ENCODE data around the gene SLC39A7. TPM values are rescaled to one million over a fixed set of nuclear protein-coding genes. Genes with fewer than 3 reads are reported as not detected.

The SLC39A7 gene
- total RNA-seq, 1 experiment from 2014 or later = 118 TPM

DNA sequence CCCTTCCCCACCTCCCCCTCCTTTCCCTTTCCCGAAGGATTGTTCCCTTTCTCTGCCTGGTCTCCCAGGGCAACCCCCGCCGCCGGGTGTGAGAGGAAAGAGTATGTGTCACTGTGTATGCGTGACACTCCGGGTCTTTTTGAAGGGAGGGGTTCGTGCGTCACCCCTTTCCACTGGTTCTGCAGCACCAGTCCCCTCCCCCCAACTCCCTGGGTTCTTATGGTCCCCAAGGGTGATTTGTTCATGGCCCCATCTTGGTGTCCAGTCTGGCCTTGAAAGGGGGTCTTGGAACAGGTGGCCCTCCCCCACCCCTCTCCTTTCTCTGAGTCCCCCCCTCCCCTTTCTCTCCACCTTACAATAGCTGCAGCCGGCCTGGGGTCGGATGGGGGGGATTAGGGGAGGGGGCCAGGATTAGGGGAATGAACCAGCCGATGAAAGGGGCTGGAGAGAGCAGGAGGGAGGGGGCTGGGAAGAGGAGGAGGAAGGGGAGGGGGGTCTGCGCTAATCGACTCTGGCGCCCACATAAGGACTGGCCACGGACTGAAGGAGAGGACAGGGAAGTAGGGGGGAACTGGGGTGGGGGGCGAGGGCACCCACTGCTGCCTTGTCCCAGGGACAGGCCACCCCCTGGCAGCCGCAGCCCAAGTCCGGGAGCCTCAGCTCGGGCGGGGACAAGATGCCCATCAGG is 6.3 kb downstream of the SLC39A7 start:
- peak overlapping the region; percentile 87 for H3K4me3 Mint-ChIP-seq (ENCODE audit: unreplicated experiment)
- CTCF ChIA-PET = interaction anchor here (1.2 kb wide), 1 partner anchor 41 kb away, joined by 4 read pairs; no protein-coding TSS in a partner anchor
- H3K27ac Mint-ChIP-seq (ENCODE audit: low read depth, unreplicated experiment) = no peak overlapping the region
- intact Hi-C loops (cut with micrococcal nuclease) = no loop called here
- TF ChIP-seq, protein P1, sequence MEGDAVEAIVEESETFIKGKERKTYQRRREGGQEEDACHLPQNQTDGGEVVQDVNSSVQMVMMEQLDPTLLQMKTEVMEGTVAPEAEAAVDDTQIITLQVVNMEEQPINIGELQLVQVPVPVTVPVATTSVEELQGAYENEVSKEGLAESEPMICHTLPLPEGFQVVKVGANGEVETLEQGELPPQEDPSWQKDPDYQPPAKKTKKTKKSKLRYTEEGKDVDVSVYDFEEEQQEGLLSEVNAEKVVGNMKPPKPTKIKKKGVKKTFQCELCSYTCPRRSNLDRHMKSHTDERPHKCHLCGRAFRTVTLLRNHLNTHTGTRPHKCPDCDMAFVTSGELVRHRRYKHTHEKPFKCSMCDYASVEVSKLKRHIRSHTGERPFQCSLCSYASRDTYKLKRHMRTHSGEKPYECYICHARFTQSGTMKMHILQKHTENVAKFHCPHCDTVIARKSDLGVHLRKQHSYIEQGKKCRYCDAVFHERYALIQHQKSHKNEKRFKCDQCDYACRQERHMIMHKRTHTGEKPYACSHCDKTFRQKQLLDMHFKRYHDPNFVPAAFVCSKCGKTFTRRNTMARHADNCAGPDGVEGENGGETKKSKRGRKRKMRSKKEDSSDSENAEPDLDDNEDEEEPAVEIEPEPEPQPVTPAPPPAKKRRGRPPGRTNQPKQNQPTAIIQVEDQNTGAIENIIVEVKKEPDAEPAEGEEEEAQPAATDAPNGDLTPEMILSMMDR (IDR thresholded peaks at IDR 0.05; ENCODE audit: unreplicated experiment) = no peak
- BruUV-seq (replicated peaks) = no TSS peak
- no peaks in the 10 kb centered on the region for H3K9me3 Mint-ChIP-seq (ENCODE audit: unreplicated experiment)
- DNase-seq (ENCODE audit: unreplicated experiment) = no peak
- POLR2A ChIA-PET = interaction anchor here (0.7 to 3.7 kb wide), 4 partner anchors 42 to 235 kb away, joined by 3 to 73 read pairs (median 18); partner anchors contain the start of genes RPS18 and VPS52
- H3K36me3 Mint-ChIP-seq (ENCODE audit: insufficient read depth, unreplicated experiment) = peaks cover 29% of the 10 kb centered on the region
- no peaks in the 10 kb centered on the region for H3K27me3 Mint-ChIP-seq (ENCODE audit: insufficient read depth, unreplicated experiment)
- peaks cover 56% of the 10 kb centered on the region for H3K4me1 Mint-ChIP-seq (ENCODE audit: insufficient read depth, unreplicated experiment)

DNA sequence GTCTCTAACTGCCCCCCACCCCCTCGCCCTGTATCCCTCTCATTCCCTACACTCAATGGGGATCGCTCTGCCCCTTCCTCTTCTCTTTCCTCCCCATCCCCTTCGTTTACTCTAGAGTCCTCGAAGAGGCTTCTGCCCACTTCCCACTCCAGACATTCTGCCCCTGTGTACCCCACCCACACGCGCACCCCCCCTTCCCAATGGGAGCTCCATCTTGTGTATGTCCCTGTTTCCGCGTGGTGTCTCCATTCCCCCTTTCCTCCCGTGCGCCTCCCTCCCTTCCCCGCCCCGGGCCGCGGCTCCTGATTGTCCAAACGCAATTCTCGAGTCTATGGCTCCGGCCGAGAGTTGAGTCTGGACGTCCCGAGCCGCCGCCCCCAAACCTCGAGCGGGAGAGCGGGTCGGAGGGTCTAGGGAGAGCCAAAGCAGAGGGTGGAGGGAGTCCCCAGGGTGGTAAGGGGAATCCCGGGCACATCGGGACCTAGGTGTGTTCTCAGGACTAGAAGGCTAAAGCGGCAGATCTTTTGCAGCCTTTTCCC is 7.0 kb downstream of the SLC39A7 start:
- Mint-ChIP-seq H3K36me3 (ENCODE audit: insufficient read depth, unreplicated experiment) (peaks cover 23% of the 10 kb centered on the region), H3K4me3 (ENCODE audit: unreplicated experiment) (peak overlapping the region; percentile 87), H3K27me3 (ENCODE audit: insufficient read depth, unreplicated experiment) (peaks cover 5% of the 10 kb centered on the region), H3K27ac (ENCODE audit: low read depth, unreplicated experiment) (peak overlapping the region; percentile 94), H3K9me3 (ENCODE audit: unreplicated experiment) (no peaks in the 10 kb centered on the region), H3K4me1 (ENCODE audit: insufficient read depth, unreplicated experiment) (peaks cover 50% of the 10 kb centered on the region)
- TF ChIP-seq, protein P1 (IDR thresholded peaks at IDR 0.05; ENCODE audit: unreplicated experiment) = no peak
- POLR2A ChIA-PET = interaction anchor here (0.7 to 3.7 kb wide), 13 partner anchors 8 to 236 kb away, joined by 3 to 73 read pairs (median 5); partner anchors contain the start of genes B3GALT4, RPS18 and VPS52
- peak; percentile 34 for DNase-seq (ENCODE audit: unreplicated experiment)
- BruUV-seq (replicated peaks) = TSS peak; percentile 87
- intact Hi-C loops (cut with micrococcal nuclease) = loop anchor here (2.0 kb wide), 1 partner anchor 41 kb away; no protein-coding TSS in a partner anchor
- CTCF ChIA-PET = interaction anchor here (1.2 kb wide), 1 partner anchor 41 kb away, joined by 4 read pairs; no protein-coding TSS in a partner anchor

GRCh38 chr6:33208091-33208967 is 7.7 kb downstream of the SLC39A7 start, which contains the start of gene RING1:
RING1 (plus strand) TSS chr6:33208500; CDS start chr6:33208823, 323 bp downstream.
- no TSS peak for BruUV-seq (replicated peaks)
- DNase-seq (ENCODE audit: unreplicated experiment) = peak; percentile 52

More at GRCh38 chr6:33208091-33208967, 7.7 kb downstream of the SLC39A7 start, which contains the start of gene RING1:
- TF ChIP-seq, protein P1 (IDR thresholded peaks at IDR 0.05; ENCODE audit: unreplicated experiment) = no peak
- Mint-ChIP-seq H3K4me3 (ENCODE audit: unreplicated experiment) (peak within 1 kb of the TSS; percentile 87), H3K27me3 (ENCODE audit: insufficient read depth, unreplicated experiment) (peaks cover 12% of the 10 kb centered on the region), H3K9me3 (ENCODE audit: unreplicated experiment) (no peaks in the 10 kb centered on the region), H3K36me3 (ENCODE audit: insufficient read depth, unreplicated experiment) (peaks cover 16% of the 10 kb centered on the region), H3K27ac (ENCODE audit: low read depth, unreplicated experiment) (peak within 1 kb of the TSS; percentile 94), H3K4me1 (ENCODE audit: insufficient read depth, unreplicated experiment) (peaks cover 50% of the 10 kb centered on the region)
- ChIA-PET POLR2A (interaction anchor here (0.6 to 3.7 kb wide), 26 partner anchors 9 to 1013 kb away, joined by 3 to 73 read pairs (median 4); partner anchors contain the start of genes B3GALT4, RPS18, VPS52 and ZBTB22), CTCF (interaction anchor here (0.6 to 1.5 kb wide), 8 partner anchors 10 to 1654 kb away, joined by 3 to 5 read pairs (median 3); no protein-coding TSS in a partner anchor)
- intact Hi-C loops (cut with micrococcal nuclease) = loop anchor here (2.0 kb wide), 1 partner anchor 40 kb away; no protein-coding TSS in a partner anchor

Measured in MCF 10A (cell line).